HG02588 (cell line): ENCODE data around the gene DIP2B.
"Not testable (repeated sequence)": the region's sequence is repeated elsewhere in the genome, so short reads cannot be mapped to it uniquely, and the experiment has no call there.

ENCODE experiments used
- ATAC-seq: cut with Tn5 transposase; IDR thresholded peaks from one replicate; pipeline ENCODE4 v1.9.1; 2021; ENCODE audit warnings: mild to moderate bottlenecking, moderate library complexity; ENCODE audit not compliant: unreplicated experiment

The DIP2B gene

DNA sequence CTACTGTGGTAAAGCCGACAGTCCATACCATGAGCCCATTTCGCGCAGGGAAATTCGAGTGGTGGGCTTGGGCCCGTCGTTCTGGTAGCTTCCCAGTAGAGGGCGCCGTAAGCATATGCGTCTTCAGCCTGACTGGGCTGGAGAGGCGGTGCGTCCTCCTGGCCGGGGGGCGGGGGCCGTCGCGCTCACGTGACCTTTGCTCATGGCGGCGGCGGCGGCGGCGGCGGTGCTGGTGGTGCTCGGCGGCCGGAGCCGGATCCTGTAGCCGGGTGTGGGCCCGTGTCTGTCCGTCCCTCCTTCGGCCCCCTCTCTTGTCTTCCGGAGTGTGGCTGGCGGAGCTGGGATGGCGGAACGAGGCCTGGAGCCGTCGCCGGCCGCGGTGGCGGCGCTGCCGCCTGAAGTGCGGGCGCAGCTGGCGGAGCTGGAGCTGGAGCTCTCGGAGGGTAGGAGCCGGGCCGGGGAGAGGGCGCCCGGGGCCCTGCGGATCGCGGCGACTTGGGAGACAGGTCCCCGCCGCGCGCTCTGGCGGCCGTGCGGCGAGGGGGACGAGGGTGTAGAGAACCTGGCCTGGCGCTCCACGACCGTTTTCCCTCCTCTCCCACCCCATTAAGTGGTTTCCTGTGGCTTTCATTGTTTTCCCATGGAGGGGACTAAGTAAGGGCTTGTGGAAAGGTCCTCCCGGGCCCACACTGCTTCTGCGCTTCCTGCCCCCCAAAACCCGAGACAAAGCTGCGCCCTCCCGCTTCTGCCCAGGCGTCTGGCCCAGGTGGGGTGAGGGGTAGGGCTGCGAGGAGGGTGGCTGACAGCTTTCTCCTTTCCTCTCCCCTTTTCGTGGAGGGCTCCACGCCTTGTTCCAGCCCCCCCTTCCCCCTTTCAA lies at the start of gene DIP2B:
Gene DIP2B (plus strand): TSS at position 188 of the 877 bp plus-strand sequence. CDS start 156 bp downstream, at position 344.
- ATAC-seq, result peak; percentile 75

- no peak for ATAC-seq
Observed at GRCh38 chr12:50458606-50459005, 46.2 kb upstream of the DIP2B start.

GRCh38 chr12:50467439-50467838 lies 37.3 kb upstream of the DIP2B start:
- ATAC-seq, result no peak

DNA sequence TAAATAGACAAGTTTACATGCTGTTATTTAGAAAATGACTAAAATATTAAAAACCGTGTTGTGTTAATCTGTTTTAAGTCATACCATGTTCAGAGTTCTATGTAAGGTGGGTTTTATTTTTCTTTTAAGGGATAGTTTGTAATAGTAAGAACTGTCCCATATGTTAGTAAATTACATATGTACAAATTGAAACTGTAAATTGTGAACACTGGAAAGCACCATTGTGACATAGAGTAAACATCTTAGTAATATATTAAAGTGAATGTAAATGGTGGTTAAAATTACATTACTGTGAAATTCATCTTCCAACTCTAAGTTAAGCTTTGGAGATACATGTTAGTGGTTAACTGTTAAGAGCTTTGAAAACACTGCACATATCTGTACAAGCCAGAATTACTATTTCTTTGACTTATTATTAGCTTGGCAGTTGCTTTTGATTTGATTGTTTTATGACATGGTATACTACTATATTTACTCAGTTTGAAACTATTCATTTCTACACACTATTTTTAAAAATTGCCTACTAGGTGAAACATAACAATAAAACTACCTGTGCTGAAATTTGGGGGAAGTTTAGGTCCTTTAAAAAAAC lies 27.4 kb upstream of the DIP2B start:
- ATAC-seq, result no peak

GRCh38 chr12:50482571-50482970 lies 22.2 kb upstream of the DIP2B start:
- no peak for ATAC-seq

- no peak for ATAC-seq
Observed at GRCh38 chr12:50483488-50483887, 21.3 kb upstream of the DIP2B start.

DNA sequence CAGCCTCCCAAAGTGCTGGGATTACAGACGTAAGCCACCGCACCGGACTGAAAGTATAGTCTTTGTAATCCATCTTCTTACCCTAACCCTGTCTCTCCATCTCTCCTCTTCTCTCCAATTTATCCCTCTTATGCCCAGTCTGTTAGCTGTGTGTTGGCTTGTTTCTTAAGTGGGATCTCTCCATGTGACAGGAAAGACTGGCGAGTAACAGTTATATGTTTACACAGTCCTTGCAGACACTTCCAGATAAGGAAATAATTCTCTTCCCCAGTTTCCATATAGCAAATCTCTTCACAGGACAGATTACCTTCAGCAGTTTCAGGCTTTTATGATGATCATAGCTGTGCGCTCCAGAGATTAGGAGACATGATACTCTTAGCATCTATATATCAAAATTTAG lies 16.0 kb upstream of the DIP2B start:
- no peak for ATAC-seq

- not testable (repeated sequence) for ATAC-seq
Observed at GRCh38 chr12:50498119-50498518, 6.7 kb upstream of the DIP2B start.

DNA sequence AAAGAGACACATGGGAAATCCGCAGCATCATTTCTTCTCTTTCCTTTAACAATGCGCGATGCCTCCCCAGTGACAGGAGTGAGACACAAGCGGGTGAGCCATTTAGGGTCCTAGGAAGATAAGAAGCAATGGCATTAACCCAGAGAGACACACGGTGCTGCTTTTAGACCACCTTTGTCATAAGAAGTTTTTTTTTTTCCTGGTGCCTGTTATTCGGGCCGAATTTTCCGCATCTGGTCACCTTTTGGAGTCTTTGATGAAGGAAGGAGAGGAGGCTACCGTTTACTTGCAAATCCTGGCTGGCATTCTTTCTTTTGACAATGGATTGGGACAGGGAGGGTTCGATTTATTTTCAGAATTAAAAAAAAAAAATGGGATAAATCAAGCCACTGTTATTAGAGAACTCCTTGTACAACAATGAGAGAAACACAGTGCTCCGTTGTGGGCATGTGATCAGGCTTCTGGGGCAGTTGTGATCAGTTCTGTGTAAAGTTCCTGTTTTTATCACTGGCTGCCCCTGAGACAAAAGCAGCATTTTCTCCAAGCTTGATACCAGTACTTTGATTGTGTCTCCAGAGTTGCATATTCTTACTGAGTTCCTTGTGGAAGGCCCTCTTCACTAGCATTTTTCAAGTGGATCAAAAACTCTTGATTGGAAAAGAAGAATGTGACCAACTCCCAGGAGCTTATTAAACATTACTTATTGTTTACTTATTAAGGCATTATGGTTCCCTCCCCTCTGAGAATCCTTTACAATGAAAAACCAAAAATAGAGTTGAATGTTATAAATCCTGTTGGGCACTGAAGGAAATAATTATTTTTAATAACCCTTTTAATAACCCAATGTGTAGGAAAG lies 1.1 kb downstream of the DIP2B start:
- no peak for ATAC-seq

GRCh38 chr12:50506753-50507473 lies 2.1 kb downstream of the DIP2B start:
- ATAC-seq, result no peak

- no peak for ATAC-seq
Observed at GRCh38 chr12:50507474-50507838, 2.7 kb downstream of the DIP2B start.

- no peak for ATAC-seq
Observed at GRCh38 chr12:50507930-50508329, 3.1 kb downstream of the DIP2B start.

- ATAC-seq, result no peak
Observed at GRCh38 chr12:50508414-50508813, 3.6 kb downstream of the DIP2B start.

GRCh38 chr12:50508970-50509663 lies 4.3 kb downstream of the DIP2B start:
- ATAC-seq, result no peak

- no peak for ATAC-seq
Observed at GRCh38 chr12:50514526-50515276, 9.9 kb downstream of the DIP2B start.

DNA sequence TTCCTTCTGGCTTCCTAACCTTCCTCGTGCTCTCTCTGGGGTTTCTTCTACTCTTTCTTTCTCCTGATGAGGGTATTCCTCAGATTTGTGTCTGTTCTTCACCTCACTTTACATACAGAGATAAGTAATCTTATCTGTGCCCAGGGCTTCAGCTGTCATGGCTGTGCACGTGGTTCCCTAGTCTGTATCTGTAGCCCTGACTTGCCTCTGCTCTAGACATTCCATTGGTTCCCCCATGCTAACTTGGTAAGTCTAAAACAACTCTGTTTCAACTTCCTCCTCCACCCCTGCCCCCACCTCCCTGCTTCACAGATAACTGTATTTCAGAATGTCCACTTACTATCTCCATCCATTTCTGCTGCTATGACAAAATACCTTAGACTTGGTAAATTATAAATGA lies 10.8 kb downstream of the DIP2B start:
- no peak for ATAC-seq

DNA sequence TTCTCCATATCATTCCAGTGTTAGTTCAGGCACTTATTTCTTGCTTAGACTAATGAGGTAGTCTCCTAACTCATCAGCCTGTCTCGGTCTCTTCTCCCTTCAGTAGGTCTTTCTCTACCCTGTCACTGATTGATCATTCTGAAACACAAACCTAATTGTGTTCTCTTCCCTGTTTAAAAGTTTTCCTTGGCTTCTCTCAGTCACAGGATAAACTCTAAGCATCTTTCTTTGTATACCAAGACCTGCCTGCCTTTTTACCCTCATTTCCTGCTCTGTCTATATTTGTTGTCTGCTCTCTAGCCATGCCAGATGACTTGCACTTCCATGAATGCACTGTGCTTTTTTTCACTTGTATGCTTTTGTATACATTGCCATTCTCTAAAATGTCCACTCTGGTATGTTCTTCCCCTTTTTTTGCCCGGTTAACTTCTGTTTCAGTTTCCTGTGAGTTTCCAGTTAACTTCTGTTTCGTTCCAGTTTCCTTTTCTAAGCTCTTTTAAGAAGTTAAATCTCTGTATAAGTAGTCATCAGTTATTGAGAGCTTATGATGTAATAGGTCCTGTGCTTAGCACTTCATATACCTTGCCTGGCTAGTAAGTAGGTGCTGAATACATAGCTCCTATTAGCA lies 12.8 kb downstream of the DIP2B start:
- ATAC-seq, result peak; percentile 66

DNA sequence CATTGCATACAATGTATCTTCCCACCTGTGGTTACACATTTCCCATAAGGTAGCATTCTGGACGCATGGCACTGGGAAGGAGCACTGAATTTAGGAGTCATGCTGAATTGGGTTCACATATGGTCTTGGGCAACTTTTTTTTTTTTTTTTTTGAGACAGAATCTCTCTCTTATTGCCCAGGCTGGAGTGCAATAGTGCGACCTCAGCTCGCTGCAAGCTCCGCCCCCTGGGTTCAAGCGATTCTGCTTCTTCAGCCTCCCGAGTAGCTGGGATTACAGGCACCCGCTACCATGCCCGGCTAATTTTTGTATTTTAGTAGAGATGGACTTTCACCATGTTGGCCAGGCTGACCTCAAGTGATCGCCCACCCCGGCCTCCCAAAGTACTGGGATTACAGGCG lies 13.3 kb downstream of the DIP2B start:
- ATAC-seq, result no peak

DNA sequence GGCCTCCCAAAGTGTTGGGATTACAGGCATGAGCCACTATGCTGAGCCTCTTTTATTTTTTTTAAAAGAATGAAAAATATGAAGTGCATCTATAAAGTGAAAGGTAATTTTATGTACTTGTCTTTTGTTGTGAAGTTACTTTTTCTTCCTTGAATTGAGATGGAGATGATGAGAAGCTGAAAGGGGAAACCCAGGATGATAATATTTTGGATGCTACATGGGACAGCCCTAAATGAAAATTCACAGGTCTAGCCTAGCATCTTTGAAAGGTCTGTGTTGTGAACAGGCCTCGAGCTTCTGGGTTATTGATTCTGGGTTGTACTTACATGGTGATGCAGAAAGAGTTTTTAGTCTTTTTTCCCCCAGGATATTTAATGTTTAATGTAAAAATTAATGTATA lies 14.6 kb downstream of the DIP2B start:
- no peak for ATAC-seq
